ENCODE measurements around the gene SGK1. TPM values are rescaled to one million over a fixed set of nuclear protein-coding genes. Genes with fewer than 3 reads are reported as not detected.

SGK1 gene
- polyA plus RNA-seq, 1 donor from 2014 or later: 10.3 TPM

GRCh38 chr6:134187154-134187553 is 130.8 kb downstream of the SGK1 start:
- Histone ChIP-seq H3K79me2 (replicated peaks; ENCODE audit: insufficient read depth, low read length) (no peaks in the 10 kb centered on the region), H3K27ac (ENCODE audit: low read length) (no peak overlapping the region), H4K20me1 (ENCODE audit: insufficient read depth) (no peaks in the 10 kb centered on the region), H3K36me3 (ENCODE audit: insufficient read depth, low read length) (no peaks in the 10 kb centered on the region), H3K9ac (ENCODE audit: low read length) (no peak overlapping the region), H3K4me2 (ENCODE audit: low read length) (no peak overlapping the region), H3K9me3 (ENCODE audit: low read length) (no peaks in the 10 kb centered on the region), H2AFZ (ENCODE audit: low read depth, low read length) (no peak overlapping the region), H3K27me3 (ENCODE audit: insufficient read depth, low read depth, low read length) (no peaks in the 10 kb centered on the region), H3K4me3 (ENCODE audit: low read length) (no peak overlapping the region), H3F3A (ENCODE audit: insufficient read depth, low read length, poor library complexity, severe bottlenecking) (no peaks in the 10 kb centered on the region), H3K9me2 (ENCODE audit: insufficient read depth, low read length) (no peaks in the 10 kb centered on the region)
- TF ChIP-seq TAF1 (IDR thresholded peaks at IDR 0.05; ENCODE audit: low read depth): no peak

DNA sequence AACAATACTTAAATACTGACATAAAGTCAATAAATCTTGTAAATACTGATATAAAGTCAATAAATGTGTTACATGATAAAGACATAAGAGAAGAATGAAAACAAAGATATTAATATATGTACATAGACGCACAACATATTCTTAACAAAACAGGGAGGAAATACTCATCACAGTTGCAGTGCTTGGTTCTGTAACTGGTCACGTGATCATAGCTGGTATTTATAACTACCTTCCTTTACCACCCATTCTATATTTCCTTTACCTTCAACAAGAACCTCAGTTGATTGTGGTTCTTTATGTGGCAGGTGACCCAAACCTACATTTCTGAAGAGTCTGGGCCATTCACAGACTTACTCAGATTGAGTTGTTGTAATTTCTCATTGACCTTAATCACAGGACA is 131.6 kb downstream of the SGK1 start:
- no peaks in the 10 kb centered on the region for H3K9me2 ChIP-seq (ENCODE audit: insufficient read depth, low read length)
- H3K9ac ChIP-seq (ENCODE audit: low read length): no peak overlapping the region
- H3K36me3 ChIP-seq (ENCODE audit: insufficient read depth, low read length): no peaks in the 10 kb centered on the region
- H3K4me2 ChIP-seq (ENCODE audit: low read length): no peak overlapping the region
- H3K27me3 ChIP-seq (ENCODE audit: insufficient read depth, low read depth, low read length): no peaks in the 10 kb centered on the region
- no peaks in the 10 kb centered on the region for H3K79me2 ChIP-seq (replicated peaks; ENCODE audit: insufficient read depth, low read length)
- H3K9me3 ChIP-seq (ENCODE audit: low read length): no peaks in the 10 kb centered on the region
- H3F3A ChIP-seq (ENCODE audit: insufficient read depth, low read length, poor library complexity, severe bottlenecking): no peaks in the 10 kb centered on the region
- TF ChIP-seq EP300 (conservative IDR thresholded peaks at IDR 0.05; ENCODE audit: poor library complexity, severe bottlenecking): no peak
- TF ChIP-seq POLR2AphosphoS5 (IDR thresholded peaks at IDR 0.05): no peak
- no peak for TF ChIP-seq TAF1 (IDR thresholded peaks at IDR 0.05; ENCODE audit: low read depth)
- TF ChIP-seq MXI1 (conservative IDR thresholded peaks at IDR 0.05; ENCODE audit: poor library complexity, severe bottlenecking): no peak
- no peak overlapping the region for H2AFZ ChIP-seq (ENCODE audit: low read depth, low read length)
- no peaks in the 10 kb centered on the region for H4K20me1 ChIP-seq (ENCODE audit: insufficient read depth)
- H3K4me3 ChIP-seq (ENCODE audit: low read length): no peak overlapping the region
- H3K27ac ChIP-seq (ENCODE audit: low read length): no peak overlapping the region

GRCh38 chr6:134185277-134185676 is 132.6 kb downstream of the SGK1 start:
- TF ChIP-seq, protein P1, sequence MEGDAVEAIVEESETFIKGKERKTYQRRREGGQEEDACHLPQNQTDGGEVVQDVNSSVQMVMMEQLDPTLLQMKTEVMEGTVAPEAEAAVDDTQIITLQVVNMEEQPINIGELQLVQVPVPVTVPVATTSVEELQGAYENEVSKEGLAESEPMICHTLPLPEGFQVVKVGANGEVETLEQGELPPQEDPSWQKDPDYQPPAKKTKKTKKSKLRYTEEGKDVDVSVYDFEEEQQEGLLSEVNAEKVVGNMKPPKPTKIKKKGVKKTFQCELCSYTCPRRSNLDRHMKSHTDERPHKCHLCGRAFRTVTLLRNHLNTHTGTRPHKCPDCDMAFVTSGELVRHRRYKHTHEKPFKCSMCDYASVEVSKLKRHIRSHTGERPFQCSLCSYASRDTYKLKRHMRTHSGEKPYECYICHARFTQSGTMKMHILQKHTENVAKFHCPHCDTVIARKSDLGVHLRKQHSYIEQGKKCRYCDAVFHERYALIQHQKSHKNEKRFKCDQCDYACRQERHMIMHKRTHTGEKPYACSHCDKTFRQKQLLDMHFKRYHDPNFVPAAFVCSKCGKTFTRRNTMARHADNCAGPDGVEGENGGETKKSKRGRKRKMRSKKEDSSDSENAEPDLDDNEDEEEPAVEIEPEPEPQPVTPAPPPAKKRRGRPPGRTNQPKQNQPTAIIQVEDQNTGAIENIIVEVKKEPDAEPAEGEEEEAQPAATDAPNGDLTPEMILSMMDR (IDR thresholded peaks at IDR 0.05; ENCODE audit: poor library complexity, severe bottlenecking): no peak
- no peak for TF ChIP-seq EP300 (conservative IDR thresholded peaks at IDR 0.05; ENCODE audit: poor library complexity, severe bottlenecking)
- no peak for TF ChIP-seq POLR2AphosphoS5 (IDR thresholded peaks at IDR 0.05)
- no peak for TF ChIP-seq SMC3 (conservative IDR thresholded peaks at IDR 0.05; ENCODE audit: poor library complexity)
- TF ChIP-seq, protein P2, sequence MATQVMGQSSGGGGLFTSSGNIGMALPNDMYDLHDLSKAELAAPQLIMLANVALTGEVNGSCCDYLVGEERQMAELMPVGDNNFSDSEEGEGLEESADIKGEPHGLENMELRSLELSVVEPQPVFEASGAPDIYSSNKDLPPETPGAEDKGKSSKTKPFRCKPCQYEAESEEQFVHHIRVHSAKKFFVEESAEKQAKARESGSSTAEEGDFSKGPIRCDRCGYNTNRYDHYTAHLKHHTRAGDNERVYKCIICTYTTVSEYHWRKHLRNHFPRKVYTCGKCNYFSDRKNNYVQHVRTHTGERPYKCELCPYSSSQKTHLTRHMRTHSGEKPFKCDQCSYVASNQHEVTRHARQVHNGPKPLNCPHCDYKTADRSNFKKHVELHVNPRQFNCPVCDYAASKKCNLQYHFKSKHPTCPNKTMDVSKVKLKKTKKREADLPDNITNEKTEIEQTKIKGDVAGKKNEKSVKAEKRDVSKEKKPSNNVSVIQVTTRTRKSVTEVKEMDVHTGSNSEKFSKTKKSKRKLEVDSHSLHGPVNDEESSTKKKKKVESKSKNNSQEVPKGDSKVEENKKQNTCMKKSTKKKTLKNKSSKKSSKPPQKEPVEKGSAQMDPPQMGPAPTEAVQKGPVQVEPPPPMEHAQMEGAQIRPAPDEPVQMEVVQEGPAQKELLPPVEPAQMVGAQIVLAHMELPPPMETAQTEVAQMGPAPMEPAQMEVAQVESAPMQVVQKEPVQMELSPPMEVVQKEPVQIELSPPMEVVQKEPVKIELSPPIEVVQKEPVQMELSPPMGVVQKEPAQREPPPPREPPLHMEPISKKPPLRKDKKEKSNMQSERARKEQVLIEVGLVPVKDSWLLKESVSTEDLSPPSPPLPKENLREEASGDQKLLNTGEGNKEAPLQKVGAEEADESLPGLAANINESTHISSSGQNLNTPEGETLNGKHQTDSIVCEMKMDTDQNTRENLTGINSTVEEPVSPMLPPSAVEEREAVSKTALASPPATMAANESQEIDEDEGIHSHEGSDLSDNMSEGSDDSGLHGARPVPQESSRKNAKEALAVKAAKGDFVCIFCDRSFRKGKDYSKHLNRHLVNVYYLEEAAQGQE (IDR thresholded peaks at IDR 0.05; ENCODE audit: borderline replicate concordance): no peak
- no peak for TF ChIP-seq TAF1 (IDR thresholded peaks at IDR 0.05; ENCODE audit: low read depth)
- no peak for TF ChIP-seq EZH2 (IDR thresholded peaks at IDR 0.05; ENCODE audit: borderline replicate concordance, insufficient read depth, low read length, poor library complexity, severe bottlenecking)
- no peak for TF ChIP-seq MXI1 (conservative IDR thresholded peaks at IDR 0.05; ENCODE audit: poor library complexity, severe bottlenecking)
- no peak for TF ChIP-seq RAD21 (conservative IDR thresholded peaks at IDR 0.05)
- Histone ChIP-seq H3K9me2 (ENCODE audit: insufficient read depth, low read length) (no peaks in the 10 kb centered on the region), H3K27me3 (ENCODE audit: insufficient read depth, low read depth, low read length) (no peaks in the 10 kb centered on the region), H3K27ac (ENCODE audit: low read length) (no peak overlapping the region), H3K4me2 (ENCODE audit: low read length) (no peak overlapping the region), H3K79me2 (replicated peaks; ENCODE audit: insufficient read depth, low read length) (no peaks in the 10 kb centered on the region), H3K9ac (ENCODE audit: low read length) (no peak overlapping the region), H3F3A (ENCODE audit: insufficient read depth, low read length, poor library complexity, severe bottlenecking) (no peaks in the 10 kb centered on the region), H3K36me3 (ENCODE audit: insufficient read depth, low read length) (no peaks in the 10 kb centered on the region), H3K4me3 (ENCODE audit: low read length) (no peak overlapping the region), H2AFZ (ENCODE audit: low read depth, low read length) (no peak overlapping the region), H3K9me3 (ENCODE audit: low read length) (no peaks in the 10 kb centered on the region), H4K20me1 (ENCODE audit: insufficient read depth) (no peaks in the 10 kb centered on the region)
